Measurements from ENCODE around the gene CYP2A6. TPM values are rescaled to one million over a fixed set of nuclear protein-coding genes. Genes with fewer than 3 reads are reported as not detected.

CYP2A6 gene
- total RNA-seq, 1 experiment from 2014 or later: not detected

GRCh38 chr19:40810160-40810559 is 40.1 kb downstream of the CYP2A6 start:
- CTCF ChIA-PET: no interaction called here

DNA sequence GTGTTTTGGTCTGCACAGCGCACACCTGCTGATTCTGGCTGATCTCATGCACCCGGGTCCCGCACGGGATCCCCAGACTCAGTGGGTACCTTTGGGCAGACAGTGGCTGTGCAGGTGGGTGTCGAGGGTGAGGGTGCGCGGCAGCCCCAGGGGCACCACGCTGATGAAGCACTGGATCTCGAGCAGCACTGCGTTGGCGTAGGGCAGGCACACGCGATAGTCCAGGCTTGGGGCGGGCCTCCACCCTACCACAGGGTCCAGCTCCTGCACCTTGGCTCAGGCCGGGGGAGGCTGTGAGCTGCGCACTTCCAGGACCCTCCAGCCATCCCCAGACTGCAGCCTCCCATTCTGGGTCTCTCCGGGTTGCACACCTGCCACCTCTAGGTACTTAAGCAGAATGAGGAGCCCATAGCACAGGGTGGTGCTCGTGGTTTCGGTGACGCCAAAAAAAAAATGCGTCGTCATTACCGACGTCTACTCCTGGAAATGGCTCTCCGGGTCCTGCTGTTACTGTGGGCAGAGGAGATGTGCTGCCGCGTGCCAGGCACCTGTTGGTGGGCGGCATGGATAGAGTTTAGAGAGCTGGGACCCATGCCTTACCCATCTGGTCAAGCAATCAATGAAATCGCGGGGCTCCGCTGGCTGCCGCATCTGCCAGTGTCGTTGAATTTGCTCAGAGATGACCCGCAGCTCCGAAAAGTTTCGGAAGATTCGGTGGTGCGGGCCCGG is 40.7 kb downstream of the CYP2A6 start:
- no peak for DNase-seq
- CTCF ChIA-PET: no interaction called here
- Mint-ChIP-seq H3K9me3 (ENCODE audit: low read depth, unreplicated experiment) (no peaks in the 10 kb centered on the region), H3K4me3 (ENCODE audit: low read depth, unreplicated experiment) (peak overlapping the region; percentile 73), H3K27me3 (ENCODE audit: unreplicated experiment) (peaks cover 14% of the 10 kb centered on the region), H3K4me1 (ENCODE audit: low read depth, unreplicated experiment) (peaks cover 57% of the 10 kb centered on the region), H3K36me3 (ENCODE audit: insufficient read depth, unreplicated experiment) (peaks cover 82% of the 10 kb centered on the region), H3K27ac (ENCODE audit: unreplicated experiment) (no peak overlapping the region)
- intact Hi-C loops (cut with micrococcal nuclease; ENCODE audit: unreplicated experiment): loop anchor here (5.0 kb wide), 1 partner anchor 147 kb away; no protein-coding TSS in a partner anchor
- TF ChIP-seq, protein P1, sequence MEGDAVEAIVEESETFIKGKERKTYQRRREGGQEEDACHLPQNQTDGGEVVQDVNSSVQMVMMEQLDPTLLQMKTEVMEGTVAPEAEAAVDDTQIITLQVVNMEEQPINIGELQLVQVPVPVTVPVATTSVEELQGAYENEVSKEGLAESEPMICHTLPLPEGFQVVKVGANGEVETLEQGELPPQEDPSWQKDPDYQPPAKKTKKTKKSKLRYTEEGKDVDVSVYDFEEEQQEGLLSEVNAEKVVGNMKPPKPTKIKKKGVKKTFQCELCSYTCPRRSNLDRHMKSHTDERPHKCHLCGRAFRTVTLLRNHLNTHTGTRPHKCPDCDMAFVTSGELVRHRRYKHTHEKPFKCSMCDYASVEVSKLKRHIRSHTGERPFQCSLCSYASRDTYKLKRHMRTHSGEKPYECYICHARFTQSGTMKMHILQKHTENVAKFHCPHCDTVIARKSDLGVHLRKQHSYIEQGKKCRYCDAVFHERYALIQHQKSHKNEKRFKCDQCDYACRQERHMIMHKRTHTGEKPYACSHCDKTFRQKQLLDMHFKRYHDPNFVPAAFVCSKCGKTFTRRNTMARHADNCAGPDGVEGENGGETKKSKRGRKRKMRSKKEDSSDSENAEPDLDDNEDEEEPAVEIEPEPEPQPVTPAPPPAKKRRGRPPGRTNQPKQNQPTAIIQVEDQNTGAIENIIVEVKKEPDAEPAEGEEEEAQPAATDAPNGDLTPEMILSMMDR (IDR thresholded peaks at IDR 0.05; ENCODE audit: unreplicated experiment): no peak
- BruUV-seq (replicated peaks): no TSS peak

More at GRCh38 chr19:40810160-40810559, 40.1 kb downstream of the CYP2A6 start:
- TF ChIP-seq, protein P1 (IDR thresholded peaks at IDR 0.05; ENCODE audit: unreplicated experiment): no peak
- no TSS peak for BruUV-seq (replicated peaks)
- H3K27me3 Mint-ChIP-seq (ENCODE audit: unreplicated experiment): peaks cover 21% of the 10 kb centered on the region
- H3K36me3 Mint-ChIP-seq (ENCODE audit: insufficient read depth, unreplicated experiment): peaks cover 82% of the 10 kb centered on the region
- no peaks in the 10 kb centered on the region for H3K9me3 Mint-ChIP-seq (ENCODE audit: low read depth, unreplicated experiment)
- DNase-seq: no peak
- peak overlapping the region; percentile 53 for H3K27ac Mint-ChIP-seq (ENCODE audit: unreplicated experiment)
- peaks cover 51% of the 10 kb centered on the region for H3K4me1 Mint-ChIP-seq (ENCODE audit: low read depth, unreplicated experiment)
- peak overlapping the region; percentile 73 for H3K4me3 Mint-ChIP-seq (ENCODE audit: low read depth, unreplicated experiment)
- intact Hi-C loops (cut with micrococcal nuclease; ENCODE audit: unreplicated experiment): no loop called here

DNA sequence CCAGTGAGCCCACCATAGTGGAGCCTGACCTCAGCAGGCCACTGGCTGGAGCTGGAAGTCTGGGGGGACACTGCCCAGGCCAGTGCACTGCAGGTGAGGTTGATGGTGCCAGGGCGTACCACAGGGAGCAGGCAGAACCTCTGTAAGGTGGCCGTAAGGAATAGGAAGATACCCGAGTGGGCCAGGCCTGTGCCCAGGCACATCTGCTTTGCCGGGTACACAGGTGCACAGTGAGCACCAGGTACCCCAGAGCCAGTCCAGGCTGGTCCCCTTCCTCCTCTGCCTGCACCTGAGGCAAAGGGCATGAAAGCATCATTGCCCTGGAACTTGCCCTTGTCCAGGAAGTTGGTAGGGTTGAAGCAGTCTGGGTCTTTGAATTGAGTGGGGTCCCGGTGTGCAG is 41.8 kb downstream of the CYP2A6 start:
- TF ChIP-seq, protein P1 (IDR thresholded peaks at IDR 0.05; ENCODE audit: unreplicated experiment): no peak
- no peak overlapping the region for H3K4me3 Mint-ChIP-seq (ENCODE audit: low read depth, unreplicated experiment)
- peaks cover 4% of the 10 kb centered on the region for H3K27me3 Mint-ChIP-seq (ENCODE audit: unreplicated experiment)
- no peak overlapping the region for H3K27ac Mint-ChIP-seq (ENCODE audit: unreplicated experiment)
- no TSS peak for BruUV-seq (replicated peaks)
- H3K9me3 Mint-ChIP-seq (ENCODE audit: low read depth, unreplicated experiment): no peaks in the 10 kb centered on the region
- CTCF ChIA-PET: no interaction called here
- DNase-seq: no peak
- peaks cover 68% of the 10 kb centered on the region for H3K4me1 Mint-ChIP-seq (ENCODE audit: low read depth, unreplicated experiment)
- H3K36me3 Mint-ChIP-seq (ENCODE audit: insufficient read depth, unreplicated experiment): peaks cover 87% of the 10 kb centered on the region
- intact Hi-C loops (cut with micrococcal nuclease; ENCODE audit: unreplicated experiment): loop anchor here (5.0 kb wide), 1 partner anchor 146 kb away; no protein-coding TSS in a partner anchor

DNA sequence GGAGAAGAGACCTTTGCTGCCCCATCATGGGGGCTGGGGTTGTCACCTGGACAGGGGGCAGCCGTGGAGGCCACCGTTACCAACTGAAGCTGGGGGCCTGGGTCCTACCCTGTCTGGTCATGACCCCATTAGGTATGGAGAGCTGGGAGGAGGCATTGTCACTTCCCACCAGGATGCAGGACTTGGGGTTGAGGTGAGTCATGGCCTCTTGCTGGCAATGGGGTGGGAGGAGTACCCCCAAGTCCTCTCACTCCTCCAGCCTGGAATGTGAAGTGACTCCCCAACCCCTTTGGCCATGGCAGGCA is 42.3 kb downstream of the CYP2A6 start:
- peaks cover 69% of the 10 kb centered on the region for H3K4me1 Mint-ChIP-seq (ENCODE audit: low read depth, unreplicated experiment)
- BruUV-seq (replicated peaks): no TSS peak
- no peaks in the 10 kb centered on the region for H3K27me3 Mint-ChIP-seq (ENCODE audit: unreplicated experiment)
- TF ChIP-seq, protein P1 (IDR thresholded peaks at IDR 0.05; ENCODE audit: unreplicated experiment): no peak
- CTCF ChIA-PET: interaction anchor here (1.0 kb wide), 2 partner anchors 30 to 82 kb away, joined by 3 to 4 read pairs; partner anchors contain the start of gene RAB4B
- H3K27ac Mint-ChIP-seq (ENCODE audit: unreplicated experiment): peak overlapping the region; percentile 72
- peak overlapping the region; percentile 7 for H3K4me3 Mint-ChIP-seq (ENCODE audit: low read depth, unreplicated experiment)
- DNase-seq: no peak
- intact Hi-C loops (cut with micrococcal nuclease; ENCODE audit: unreplicated experiment): loop anchor here (5.0 kb wide), 1 partner anchor 146 kb away; no protein-coding TSS in a partner anchor
- H3K36me3 Mint-ChIP-seq (ENCODE audit: insufficient read depth, unreplicated experiment): peaks cover 91% of the 10 kb centered on the region
- H3K9me3 Mint-ChIP-seq (ENCODE audit: low read depth, unreplicated experiment): no peaks in the 10 kb centered on the region

All from Calu3 (cell line).